Measurements from ENCODE around the gene DRC7.

The DRC7 gene

DNA sequence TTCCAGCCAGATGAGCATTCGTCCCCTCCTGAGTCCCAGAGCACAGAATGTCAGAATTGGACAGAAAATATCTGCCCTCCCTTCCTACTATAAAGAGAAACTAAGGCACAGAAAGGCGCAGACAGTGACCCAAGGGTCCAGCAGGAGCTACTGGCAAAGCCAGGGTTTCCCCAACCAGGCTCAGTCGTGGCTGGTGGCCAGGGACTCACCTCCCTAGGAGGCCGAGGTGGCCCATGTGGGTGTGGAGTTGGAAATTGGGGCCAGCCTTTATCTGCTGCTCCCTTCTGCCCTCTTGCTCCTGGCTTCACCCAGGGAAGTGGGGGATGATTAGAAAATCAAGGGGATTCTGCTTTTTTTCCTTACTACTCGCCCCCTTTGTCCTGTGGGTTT lies 1.1 kb downstream of the DRC7 start:
- no peak for DNase-seq (ENCODE audit: low read depth in 2 of 2)
- H3K4me3 ChIP-seq (replicated peaks in 1 of 2; ENCODE audit: low read depth in 2 of 2, low read length in 2 of 2): no peak overlapping the region
- TF ChIP-seq, protein P1, sequence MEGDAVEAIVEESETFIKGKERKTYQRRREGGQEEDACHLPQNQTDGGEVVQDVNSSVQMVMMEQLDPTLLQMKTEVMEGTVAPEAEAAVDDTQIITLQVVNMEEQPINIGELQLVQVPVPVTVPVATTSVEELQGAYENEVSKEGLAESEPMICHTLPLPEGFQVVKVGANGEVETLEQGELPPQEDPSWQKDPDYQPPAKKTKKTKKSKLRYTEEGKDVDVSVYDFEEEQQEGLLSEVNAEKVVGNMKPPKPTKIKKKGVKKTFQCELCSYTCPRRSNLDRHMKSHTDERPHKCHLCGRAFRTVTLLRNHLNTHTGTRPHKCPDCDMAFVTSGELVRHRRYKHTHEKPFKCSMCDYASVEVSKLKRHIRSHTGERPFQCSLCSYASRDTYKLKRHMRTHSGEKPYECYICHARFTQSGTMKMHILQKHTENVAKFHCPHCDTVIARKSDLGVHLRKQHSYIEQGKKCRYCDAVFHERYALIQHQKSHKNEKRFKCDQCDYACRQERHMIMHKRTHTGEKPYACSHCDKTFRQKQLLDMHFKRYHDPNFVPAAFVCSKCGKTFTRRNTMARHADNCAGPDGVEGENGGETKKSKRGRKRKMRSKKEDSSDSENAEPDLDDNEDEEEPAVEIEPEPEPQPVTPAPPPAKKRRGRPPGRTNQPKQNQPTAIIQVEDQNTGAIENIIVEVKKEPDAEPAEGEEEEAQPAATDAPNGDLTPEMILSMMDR (IDR thresholded peaks at IDR 0.05; ENCODE audit: low read depth, low read length): no peak

DNA sequence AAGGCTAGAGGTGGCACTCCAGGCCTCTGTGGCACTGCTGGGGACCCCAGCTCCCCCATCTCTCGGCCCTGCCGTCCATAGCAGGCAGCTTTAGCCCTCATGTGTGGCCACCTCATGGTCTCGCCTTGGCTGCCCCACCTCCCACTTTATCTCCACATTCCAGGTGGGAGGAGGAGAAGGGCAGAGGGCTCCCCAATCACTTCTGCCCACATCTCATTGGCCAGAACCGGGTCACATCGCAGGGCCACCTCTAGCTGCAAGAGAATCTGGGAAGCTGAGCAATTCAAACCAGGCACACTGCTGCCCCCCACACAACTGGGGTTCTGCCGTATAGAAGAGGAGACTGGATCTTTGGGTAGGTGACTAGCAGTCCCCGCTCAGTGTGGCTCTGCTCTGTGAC lies 1.6 kb downstream of the DRC7 start:
- TF ChIP-seq, protein P1 (IDR thresholded peaks at IDR 0.05; ENCODE audit: low read depth, low read length): no peak
- DNase-seq (ENCODE audit: low read depth in 2 of 2): no peak
- H3K4me3 ChIP-seq (replicated peaks in 1 of 2; ENCODE audit: low read depth in 2 of 2, low read length in 2 of 2): no peak overlapping the region

DNA sequence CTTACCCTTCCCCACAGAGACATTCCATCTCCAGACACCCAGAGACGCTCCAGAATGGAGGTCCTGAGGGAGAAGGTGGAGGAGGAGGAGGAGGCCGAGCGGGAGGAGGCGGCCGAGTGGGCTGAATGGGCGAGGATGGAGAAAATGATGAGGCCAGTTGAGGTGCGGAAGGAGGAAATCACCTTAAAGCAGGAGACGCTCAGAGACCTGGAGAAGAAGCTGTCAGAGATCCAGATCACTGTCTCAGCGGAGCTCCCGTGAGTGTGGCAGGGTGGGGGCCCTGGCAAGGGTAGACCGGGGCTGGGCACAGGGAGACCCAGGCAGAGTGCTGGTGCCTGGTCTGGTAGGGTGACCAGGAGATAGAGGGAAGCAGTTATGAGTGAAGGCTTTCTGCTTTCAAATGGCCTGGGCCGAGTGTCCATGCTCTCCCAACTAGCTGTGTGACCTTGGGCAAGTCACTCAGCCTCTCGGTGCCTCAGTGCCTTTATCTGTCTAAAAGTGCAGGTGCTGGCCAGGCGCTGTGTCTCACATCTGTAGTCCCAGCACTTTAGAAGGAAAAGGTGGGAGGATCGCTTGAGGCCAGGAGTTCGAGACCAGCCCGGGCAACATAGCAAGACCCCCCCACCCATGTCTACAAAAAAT lies 3.4 kb downstream of the DRC7 start:
- no peak for DNase-seq (ENCODE audit: low read depth in 2 of 2)
- H3K4me3 ChIP-seq (replicated peaks in 1 of 2; ENCODE audit: low read depth in 2 of 2, low read length in 2 of 2): no peak overlapping the region
- TF ChIP-seq, protein P1 (IDR thresholded peaks at IDR 0.05; ENCODE audit: low read depth, low read length): no peak

DNA sequence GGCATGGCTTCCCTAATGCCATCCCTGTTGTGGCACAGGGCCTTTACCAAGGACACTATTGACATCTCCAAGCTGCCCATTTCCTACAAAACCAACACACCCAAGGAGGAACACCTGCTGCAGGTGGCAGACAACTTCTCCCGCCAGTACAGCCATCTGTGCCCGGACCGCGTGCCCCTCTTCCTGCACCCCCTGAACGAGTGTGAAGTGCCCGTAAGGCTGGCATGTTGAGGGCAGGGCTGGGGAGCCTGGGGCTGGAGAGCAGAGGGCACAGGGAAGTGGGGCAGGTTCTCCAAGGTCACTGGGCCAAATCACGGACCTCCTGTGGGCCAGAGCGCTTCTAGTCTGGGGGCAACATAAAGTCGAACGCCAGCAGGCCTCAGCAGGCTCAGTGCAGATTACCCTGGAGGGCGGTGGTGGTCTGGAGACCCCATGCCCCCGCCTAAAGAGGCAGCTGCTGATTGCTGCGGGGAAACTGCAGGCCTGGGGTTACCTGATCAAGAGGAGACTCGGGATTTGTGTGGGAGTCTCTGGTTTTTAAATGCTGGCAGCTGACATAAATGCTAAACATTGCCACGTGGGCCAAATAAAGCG lies 4.3 kb downstream of the DRC7 start:
- TF ChIP-seq, protein P1 (IDR thresholded peaks at IDR 0.05; ENCODE audit: low read depth, low read length): no peak
- DNase-seq (ENCODE audit: low read depth in 2 of 2): no peak
- no peak overlapping the region for H3K4me3 ChIP-seq (replicated peaks in 1 of 2; ENCODE audit: low read depth in 2 of 2, low read length in 2 of 2)

DNA sequence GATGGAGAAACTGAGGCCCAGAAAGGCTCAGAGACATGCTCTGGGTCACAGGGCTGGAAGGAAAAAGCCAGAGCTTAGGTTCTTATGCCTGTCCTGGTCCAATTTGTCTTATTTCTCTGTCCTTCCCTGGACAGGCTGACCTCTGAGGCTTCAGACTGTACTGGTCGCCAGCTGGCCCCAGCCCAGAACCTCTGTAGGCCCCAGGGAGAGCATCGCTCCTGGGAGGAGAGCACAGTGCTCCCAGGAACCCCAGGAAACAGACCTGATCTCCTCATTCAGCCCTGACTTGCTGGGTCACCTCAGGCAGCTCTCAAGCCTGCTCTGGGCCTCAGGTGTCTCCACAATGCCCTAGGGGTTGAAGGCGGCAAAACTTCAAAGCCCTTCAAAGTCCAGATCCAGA lies 4.9 kb downstream of the DRC7 start:
- TF ChIP-seq, protein P1 (IDR thresholded peaks at IDR 0.05; ENCODE audit: low read depth, low read length): no peak
- DNase-seq (ENCODE audit: low read depth in 2 of 2): no peak
- no peak overlapping the region for H3K4me3 ChIP-seq (replicated peaks in 1 of 2; ENCODE audit: low read depth in 2 of 2, low read length in 2 of 2)

DNA sequence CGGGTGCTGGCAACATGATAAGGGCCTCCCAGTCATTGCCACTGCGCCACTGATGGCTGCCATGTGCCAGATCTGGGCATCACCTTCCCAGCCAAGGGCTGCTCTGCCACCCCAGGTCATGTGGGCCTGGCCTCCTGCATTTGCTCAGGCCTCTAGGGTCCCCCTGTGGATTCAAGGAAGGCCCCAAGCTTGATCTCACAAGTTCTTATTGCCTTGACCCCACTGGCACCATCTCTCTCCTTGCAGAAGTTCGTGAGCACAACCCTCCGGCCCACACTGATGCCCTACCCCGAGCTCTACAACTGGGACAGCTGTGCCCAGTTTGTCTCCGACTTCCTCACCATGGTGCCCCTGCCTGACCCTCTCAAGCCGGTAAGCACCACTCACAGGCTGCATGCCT lies 5.3 kb downstream of the DRC7 start:
- no peak for DNase-seq (ENCODE audit: low read depth in 2 of 2)
- TF ChIP-seq, protein P1 (IDR thresholded peaks at IDR 0.05; ENCODE audit: low read depth, low read length): no peak
- no peak overlapping the region for H3K4me3 ChIP-seq (replicated peaks in 1 of 2; ENCODE audit: low read depth in 2 of 2, low read length in 2 of 2)
